Astrocyte of the spinal cord (primary cell): ENCODE results near the gene PRSS50.
"Not testable (repeated sequence)": the region's sequence is repeated elsewhere in the genome, so short reads cannot be mapped to it uniquely, and the experiment has no call there.

Experiments used
- DNase-seq: peaks from one replicate; pipeline ENCODE4 v3.0.0; 2011; ENCODE audit warnings: low read depth, low spot score
- H3K4me3 ChIP-seq: 2 replicates; pipeline ENCODE4 v1.5.1; 2011; ENCODE audit warnings: low read depth, mild to moderate bottlenecking, low read length, moderate library complexity
- CTCF ChIP-seq: IDR thresholded peaks from 2 replicates; pipeline ENCODE4 v1.5.1; 2012; ENCODE audit warnings: low read depth, mild to moderate bottlenecking, low read length, inconsistent platforms
- in situ Hi-C: cut with HindIII; loops from 2 replicates; pipeline ENCODE4 v1.10.0; 2017; ENCODE audit warnings: low sequenced_read_pairs

The PRSS50 gene

GRCh38 chr3:46717447-46718231 is at the start of gene PRSS50:
Gene PRSS50 (minus strand): TSS chr3:46717869. CDS start chr3:46717824, 45 bp downstream.
- peak; percentile 27 for TF ChIP-seq CTCF
- no peak within 1 kb of the TSS for H3K4me3 ChIP-seq
- no peak for DNase-seq
- in situ Hi-C loops = no loop called here

- TF ChIP-seq CTCF = no peak
- in situ Hi-C loops = no loop called here
- no peak overlapping the region for H3K4me3 ChIP-seq
- no peak for DNase-seq
Observed at GRCh38 chr3:46764206-46764605, 46.5 kb upstream of the PRSS50 start.

- H3K4me3 ChIP-seq = no peak overlapping the region
- no peak for DNase-seq
- in situ Hi-C loops = no loop called here
- TF ChIP-seq CTCF = no peak
Observed at GRCh38 chr3:46763178-46763577, 45.5 kb upstream of the PRSS50 start.

GRCh38 chr3:46759239-46760167 is 41.8 kb upstream of the PRSS50 start:
- no peak for TF ChIP-seq CTCF
- in situ Hi-C loops = no loop called here

GRCh38 chr3:46756642-46757041 is 39.0 kb upstream of the PRSS50 start:
- DNase-seq = no peak
- H3K4me3 ChIP-seq = no peak overlapping the region
- no peak for TF ChIP-seq CTCF
- in situ Hi-C loops = no loop called here

More at GRCh38 chr3:46759239-46760167, 41.8 kb upstream of the PRSS50 start:
- no peak for DNase-seq
- no peak overlapping the region for H3K4me3 ChIP-seq

- DNase-seq = no peak
- no peak for TF ChIP-seq CTCF
- in situ Hi-C loops = no loop called here
- H3K4me3 ChIP-seq = no peak overlapping the region
Observed at GRCh38 chr3:46755646-46756045, 38.0 kb upstream of the PRSS50 start.

GRCh38 chr3:46753127-46753526 is 35.5 kb upstream of the PRSS50 start:
- DNase-seq, in situ Hi-C loops, H3K4me3 ChIP-seq: not testable (repeated sequence)
